Stimulated activated CD4-positive, alpha-beta T cell treated with anti-CD3 and anti-CD28 coated beads, Interleukin-2, amount 100 ng/mL, for 48 hours (primary cell): ENCODE data around the gene TNFAIP8L1.

ENCODE experiments used
- DNase-seq, 2 donors: peaks; one replicate each; pipeline ENCODE4 v3.0.0-alpha.2; 2020

The TNFAIP8L1 gene

GRCh38 chr19:4682417-4683200, 43.3 kb downstream of the TNFAIP8L1 start:
- no peak for DNase-seq

GRCh38 chr19:4684312-4685095, 45.2 kb downstream of the TNFAIP8L1 start:
- no peak for DNase-seq

GRCh38 chr19:4686700-4687099, 47.4 kb downstream of the TNFAIP8L1 start:
- DNase-seq, result no peak

- no peak for DNase-seq
These were observed 48.1 kb downstream of the TNFAIP8L1 start for GRCh38 chr19:4687396-4687795.

- DNase-seq, result no peak
These were observed 49.3 kb downstream of the TNFAIP8L1 start for GRCh38 chr19:4688587-4688986.

GRCh38 chr19:4689403-4689802, 50.1 kb downstream of the TNFAIP8L1 start:
- no peak for DNase-seq

- no peak for DNase-seq
These were observed 51.0 kb downstream of the TNFAIP8L1 start for GRCh38 chr19:4690361-4690760.

GRCh38 chr19:4691373-4691772, 52.1 kb downstream of the TNFAIP8L1 start:
- DNase-seq, result no peak

- no peak for DNase-seq
These were observed 53.1 kb downstream of the TNFAIP8L1 start for GRCh38 chr19:4692251-4693077.

- DNase-seq, result no peak
These were observed 53.7 kb downstream of the TNFAIP8L1 start for GRCh38 chr19:4693078-4693350.

- no peak for DNase-seq
These were observed 54.3 kb downstream of the TNFAIP8L1 start for GRCh38 chr19:4693471-4694121.

- no peak for DNase-seq
These were observed 55.1 kb downstream of the TNFAIP8L1 start for GRCh38 chr19:4694211-4694987.

- no peak for DNase-seq
These were observed 56.0 kb downstream of the TNFAIP8L1 start for GRCh38 chr19:4695224-4695731.

- DNase-seq, result no peak
These were observed 58.0 kb downstream of the TNFAIP8L1 start for GRCh38 chr19:4697304-4697703.

- no peak for DNase-seq
These were observed 60.7 kb downstream of the TNFAIP8L1 start for GRCh38 chr19:4699826-4700692.

GRCh38 chr19:4700693-4700970, 61.3 kb downstream of the TNFAIP8L1 start:
- DNase-seq, result no peak

- no peak for DNase-seq
These were observed 62.2 kb downstream of the TNFAIP8L1 start for GRCh38 chr19:4701557-4701956.

- DNase-seq, result no peak
These were observed 63.4 kb downstream of the TNFAIP8L1 start for GRCh38 chr19:4702764-4703163.

- DNase-seq, result no peak
These were observed 64.5 kb downstream of the TNFAIP8L1 start for GRCh38 chr19:4703671-4704316.

GRCh38 chr19:4704317-4704673, 65.0 kb downstream of the TNFAIP8L1 start:
- no peak for DNase-seq
